ENCODE results near the gene AATK.

Gene AATK

DNA sequence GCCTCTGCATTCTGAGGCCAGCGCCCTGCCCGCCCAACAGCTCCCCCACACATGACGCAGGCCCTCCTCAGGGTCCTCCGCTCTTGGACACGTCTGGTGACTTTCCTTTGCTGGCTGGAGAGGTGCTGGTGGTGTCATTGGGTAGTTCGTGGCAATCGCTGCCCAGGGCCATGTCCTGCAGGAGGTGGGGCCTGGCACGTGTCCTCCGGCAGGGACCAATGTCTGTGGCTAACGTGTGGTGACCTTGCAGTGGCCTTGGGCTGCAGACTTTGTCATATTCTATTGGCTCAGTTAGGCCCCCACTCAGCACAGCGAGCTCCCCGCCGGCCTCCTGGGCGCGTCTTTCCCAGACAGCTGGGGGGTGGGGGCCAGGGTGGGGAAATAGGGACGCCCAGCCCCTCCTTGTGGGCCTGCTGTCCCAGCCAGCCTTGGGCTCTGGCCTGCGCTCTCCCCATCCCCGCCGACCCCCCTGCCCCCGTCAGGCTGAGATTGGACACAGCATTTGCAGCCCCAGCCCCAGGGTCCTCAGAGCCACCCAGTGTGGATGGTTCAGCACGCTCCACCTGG, 52.8 kb downstream of the AATK start:
- no peak overlapping the region for H2AK5ac ChIP-seq (ENCODE audit: low read length, severe bottlenecking)
- no peak overlapping the region for H3K23ac ChIP-seq (ENCODE audit: low read length in 2 of 2)
- no peak overlapping the region for H4K8ac ChIP-seq (ENCODE audit: low read length)
- no peak overlapping the region for H2AFZ ChIP-seq (ENCODE audit: low read depth, low read length)
- no peak overlapping the region for H2BK15ac ChIP-seq (ENCODE audit: low read depth, poor library complexity, severe bottlenecking)
- H3K4me2 ChIP-seq (ENCODE audit: low read length, poor library complexity, severe bottlenecking) = no peak overlapping the region
- H3K4ac ChIP-seq (ENCODE audit: low read depth in 1 of 2, low read length in 2 of 2) = no peak overlapping the region
- no peak overlapping the region for H2BK5ac ChIP-seq (ENCODE audit: low read depth, low read length, poor library complexity, severe bottlenecking)
- H3K27ac ChIP-seq (ENCODE audit: low read length, poor library complexity, severe bottlenecking) = no peak overlapping the region
- H3K9ac ChIP-seq (ENCODE audit: low read length) = no peak overlapping the region
- WGBS = 91% methylated on average over 20 of the region's 21 CpGs
- DNase-seq = no peak
- H3K18ac ChIP-seq (ENCODE audit: low read depth in 1 of 2, low read length in 2 of 2) = no peak overlapping the region
- peaks cover 16% of the 10 kb centered on the region for H3K4me1 ChIP-seq (ENCODE audit: control insufficient read depth, insufficient read depth, low read depth, low read length)
- peaks cover 10% of the 10 kb centered on the region for H3K79me1 ChIP-seq (replicated peaks; ENCODE audit: low read length, poor library complexity, severe bottlenecking)
- H2BK120ac ChIP-seq (ENCODE audit: low read depth, low read length) = no peak overlapping the region
- no peak overlapping the region for H4K91ac ChIP-seq (ENCODE audit: low read length)
- H3K36me3 ChIP-seq (ENCODE audit: control insufficient read depth in 1 of 2, insufficient read depth in 2 of 2, low read depth in 1 of 2, low read length in 2 of 2) = peaks cover 6 to 92% of the 10 kb centered on the region in 2 experiments
- H3K4me3 ChIP-seq (ENCODE audit: insufficient read depth in 1 of 2, low read depth in 1 of 2, low read length in 2 of 2) = no peak overlapping the region
- H3K14ac ChIP-seq (ENCODE audit: low read length in 2 of 2) = no peak overlapping the region
- H3K9me3 ChIP-seq (ENCODE audit: control insufficient read depth, low read length) = no peaks in the 10 kb centered on the region
- H3K27me3 ChIP-seq (ENCODE audit: control insufficient read depth in 1 of 2, insufficient read depth in 1 of 2, low read length in 2 of 2) = no peaks in the 10 kb centered on the region
- H2BK12ac ChIP-seq (ENCODE audit: low read length in 2 of 2) = no peak overlapping the region

DNA sequence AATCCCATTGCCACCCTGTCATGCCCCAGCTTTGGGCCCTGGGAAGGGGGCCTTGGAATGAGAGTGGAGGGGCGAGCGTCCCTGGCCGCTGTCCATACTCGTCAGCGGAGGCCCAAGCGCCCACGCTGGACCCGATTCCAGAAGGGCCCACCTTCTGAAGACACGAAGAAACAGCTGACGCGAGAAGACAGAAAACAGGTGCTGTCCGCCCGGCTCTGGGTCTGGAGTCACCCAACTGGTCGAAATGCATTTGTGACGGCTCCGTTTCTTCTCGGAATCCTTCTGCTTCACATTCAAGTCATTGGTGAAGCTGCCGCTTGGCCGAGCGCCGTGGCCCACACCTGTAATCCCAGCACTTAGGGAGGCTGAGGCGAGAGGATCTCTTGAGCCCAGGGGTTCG, 53.6 kb downstream of the AATK start:
- no peak overlapping the region for H3K4ac ChIP-seq (ENCODE audit: low read depth in 1 of 2, low read length in 2 of 2)

GRCh38 chr17:81111066-81111465, 55.0 kb downstream of the AATK start:
- no peak overlapping the region for H2BK15ac ChIP-seq (ENCODE audit: low read depth, poor library complexity, severe bottlenecking)
- H3K9me3 ChIP-seq (ENCODE audit: control insufficient read depth, low read length) = no peaks in the 10 kb centered on the region
- H3K4me3 ChIP-seq (ENCODE audit: insufficient read depth in 1 of 2, low read depth in 1 of 2, low read length in 2 of 2) = no peak overlapping the region
- peaks cover 13 to 94% of the 10 kb centered on the region in 2 experiments for H3K36me3 ChIP-seq (ENCODE audit: control insufficient read depth in 1 of 2, insufficient read depth in 2 of 2, low read depth in 1 of 2, low read length in 2 of 2)
- no peak overlapping the region for H3K23ac ChIP-seq (ENCODE audit: low read length in 2 of 2)
- no peaks in the 10 kb centered on the region for H3K27me3 ChIP-seq (ENCODE audit: control insufficient read depth in 1 of 2, insufficient read depth in 1 of 2, low read length in 2 of 2)
- no peak overlapping the region for H3K14ac ChIP-seq (ENCODE audit: low read length in 2 of 2)
- H2BK12ac ChIP-seq (ENCODE audit: low read length in 2 of 2) = no peak overlapping the region
- 90% methylated on average over 10 of the region's 10 CpGs for WGBS
- H3K4ac ChIP-seq (ENCODE audit: low read depth in 1 of 2, low read length in 2 of 2) = no peak overlapping the region
- H3K4me1 ChIP-seq (ENCODE audit: control insufficient read depth, insufficient read depth, low read depth, low read length) = peaks cover 7% of the 10 kb centered on the region
- H4K91ac ChIP-seq (ENCODE audit: low read length) = no peak overlapping the region
- H4K8ac ChIP-seq (ENCODE audit: low read length) = no peak overlapping the region
- H3K4me2 ChIP-seq (ENCODE audit: low read length, poor library complexity, severe bottlenecking) = no peak overlapping the region
- H2AFZ ChIP-seq (ENCODE audit: low read depth, low read length) = no peak overlapping the region
- no peak overlapping the region for H2AK5ac ChIP-seq (ENCODE audit: low read length, severe bottlenecking)
- no peak for DNase-seq
- H3K9ac ChIP-seq (ENCODE audit: low read length) = no peak overlapping the region
- no peak overlapping the region for H3K27ac ChIP-seq (ENCODE audit: low read length, poor library complexity, severe bottlenecking)
- no peak overlapping the region for H3K18ac ChIP-seq (ENCODE audit: low read depth in 1 of 2, low read length in 2 of 2)
- peaks cover 15% of the 10 kb centered on the region for H3K79me1 ChIP-seq (replicated peaks; ENCODE audit: low read length, poor library complexity, severe bottlenecking)
- no peak overlapping the region for H2BK120ac ChIP-seq (ENCODE audit: low read depth, low read length)
- no peak overlapping the region for H2BK5ac ChIP-seq (ENCODE audit: low read depth, low read length, poor library complexity, severe bottlenecking)

More for the DNA sequence above, 53.6 kb downstream of the AATK start:
- Histone ChIP-seq H3K27ac (ENCODE audit: low read length, poor library complexity, severe bottlenecking) (no peak overlapping the region), H2AFZ (ENCODE audit: low read depth, low read length) (no peak overlapping the region), H3K23ac (ENCODE audit: low read length in 2 of 2) (no peak overlapping the region), H3K27me3 (ENCODE audit: control insufficient read depth in 1 of 2, insufficient read depth in 1 of 2, low read length in 2 of 2) (no peaks in the 10 kb centered on the region), H3K18ac (ENCODE audit: low read depth in 1 of 2, low read length in 2 of 2) (no peak overlapping the region), H3K9ac (ENCODE audit: low read length) (no peak overlapping the region), H3K79me1 (replicated peaks; ENCODE audit: low read length, poor library complexity, severe bottlenecking) (peaks cover 14% of the 10 kb centered on the region), H2BK12ac (ENCODE audit: low read length in 2 of 2) (no peak overlapping the region), H3K4me3 (ENCODE audit: insufficient read depth in 1 of 2, low read depth in 1 of 2, low read length in 2 of 2) (no peak overlapping the region), H3K4me1 (ENCODE audit: control insufficient read depth, insufficient read depth, low read depth, low read length) (peaks cover 14% of the 10 kb centered on the region), H3K9me3 (ENCODE audit: control insufficient read depth, low read length) (no peaks in the 10 kb centered on the region), H3K14ac (ENCODE audit: low read length in 2 of 2) (no peak overlapping the region), H3K4me2 (ENCODE audit: low read length, poor library complexity, severe bottlenecking) (no peak overlapping the region), H4K8ac (ENCODE audit: low read length) (no peak overlapping the region), H2AK5ac (ENCODE audit: low read length, severe bottlenecking) (no peak overlapping the region), H2BK5ac (ENCODE audit: low read depth, low read length, poor library complexity, severe bottlenecking) (no peak overlapping the region), H2BK120ac (ENCODE audit: low read depth, low read length) (no peak overlapping the region), H2BK15ac (ENCODE audit: low read depth, poor library complexity, severe bottlenecking) (no peak overlapping the region), H4K91ac (ENCODE audit: low read length) (no peak overlapping the region), H3K36me3 (ENCODE audit: control insufficient read depth in 1 of 2, insufficient read depth in 2 of 2, low read depth in 1 of 2, low read length in 2 of 2) (peaks cover 7 to 93% of the 10 kb centered on the region in 2 experiments)
- 97% methylated on average over 23 of the region's 23 CpGs for WGBS
- DNase-seq = no peak

GRCh38 chr17:81110488-81111040, 55.5 kb downstream of the AATK start:
- Histone ChIP-seq H2BK120ac (ENCODE audit: low read depth, low read length) (no peak overlapping the region), H2BK15ac (ENCODE audit: low read depth, poor library complexity, severe bottlenecking) (no peak overlapping the region), H2AK5ac (ENCODE audit: low read length, severe bottlenecking) (no peak overlapping the region), H3K4me1 (ENCODE audit: control insufficient read depth, insufficient read depth, low read depth, low read length) (peaks cover 7% of the 10 kb centered on the region), H4K8ac (ENCODE audit: low read length) (no peak overlapping the region), H3K36me3 (ENCODE audit: control insufficient read depth in 1 of 2, insufficient read depth in 2 of 2, low read depth in 1 of 2, low read length in 2 of 2) (peaks cover 16 to 94% of the 10 kb centered on the region in 2 experiments), H3K9ac (ENCODE audit: low read length) (no peak overlapping the region), H2AFZ (ENCODE audit: low read depth, low read length) (no peak overlapping the region), H3K4ac (ENCODE audit: low read depth in 1 of 2, low read length in 2 of 2) (no peak overlapping the region), H3K9me3 (ENCODE audit: control insufficient read depth, low read length) (no peaks in the 10 kb centered on the region), H3K4me3 (ENCODE audit: insufficient read depth in 1 of 2, low read depth in 1 of 2, low read length in 2 of 2) (no peak overlapping the region), H3K18ac (ENCODE audit: low read depth in 1 of 2, low read length in 2 of 2) (no peak overlapping the region), H3K27ac (ENCODE audit: low read length, poor library complexity, severe bottlenecking) (no peak overlapping the region), H4K91ac (ENCODE audit: low read length) (no peak overlapping the region), H2BK12ac (ENCODE audit: low read length in 2 of 2) (no peak overlapping the region), H3K27me3 (ENCODE audit: control insufficient read depth in 1 of 2, insufficient read depth in 1 of 2, low read length in 2 of 2) (no peaks in the 10 kb centered on the region), H3K23ac (ENCODE audit: low read length in 2 of 2) (no peak overlapping the region), H3K4me2 (ENCODE audit: low read length, poor library complexity, severe bottlenecking) (no peak overlapping the region), H2BK5ac (ENCODE audit: low read depth, low read length, poor library complexity, severe bottlenecking) (no peak overlapping the region), H3K14ac (ENCODE audit: low read length in 2 of 2) (no peak overlapping the region), H3K79me1 (replicated peaks; ENCODE audit: low read length, poor library complexity, severe bottlenecking) (peaks cover 18% of the 10 kb centered on the region)
- 92% methylated on average over 30 of the region's 30 CpGs for WGBS
- DNase-seq = no peak

All from mesenchymal stem cell (in vitro differentiated cells and primary cell).